Raji (cell line): ENCODE results near the gene SIRT2.

Experiments
- POLR2A ChIP-seq: IDR thresholded peaks from 2 replicates; pipeline ENCODE4 v1.6.1; 2011; ENCODE audit warnings: low read depth, low read length, control low read depth; ENCODE audit not compliant: insufficient read depth

Gene SIRT2

GRCh38 chr19:38890686-38891085 is 8.7 kb downstream of the SIRT2 start:
- TF ChIP-seq POLR2A, result no peak

- TF ChIP-seq POLR2A, result no peak
Measured at GRCh38 chr19:38889803-38890202, 9.6 kb downstream of the SIRT2 start.

GRCh38 chr19:38888876-38889275 is 10.5 kb downstream of the SIRT2 start:
- no peak for TF ChIP-seq POLR2A

GRCh38 chr19:38883286-38883685 is 16.1 kb downstream of the SIRT2 start:
- TF ChIP-seq POLR2A, result no peak

DNA sequence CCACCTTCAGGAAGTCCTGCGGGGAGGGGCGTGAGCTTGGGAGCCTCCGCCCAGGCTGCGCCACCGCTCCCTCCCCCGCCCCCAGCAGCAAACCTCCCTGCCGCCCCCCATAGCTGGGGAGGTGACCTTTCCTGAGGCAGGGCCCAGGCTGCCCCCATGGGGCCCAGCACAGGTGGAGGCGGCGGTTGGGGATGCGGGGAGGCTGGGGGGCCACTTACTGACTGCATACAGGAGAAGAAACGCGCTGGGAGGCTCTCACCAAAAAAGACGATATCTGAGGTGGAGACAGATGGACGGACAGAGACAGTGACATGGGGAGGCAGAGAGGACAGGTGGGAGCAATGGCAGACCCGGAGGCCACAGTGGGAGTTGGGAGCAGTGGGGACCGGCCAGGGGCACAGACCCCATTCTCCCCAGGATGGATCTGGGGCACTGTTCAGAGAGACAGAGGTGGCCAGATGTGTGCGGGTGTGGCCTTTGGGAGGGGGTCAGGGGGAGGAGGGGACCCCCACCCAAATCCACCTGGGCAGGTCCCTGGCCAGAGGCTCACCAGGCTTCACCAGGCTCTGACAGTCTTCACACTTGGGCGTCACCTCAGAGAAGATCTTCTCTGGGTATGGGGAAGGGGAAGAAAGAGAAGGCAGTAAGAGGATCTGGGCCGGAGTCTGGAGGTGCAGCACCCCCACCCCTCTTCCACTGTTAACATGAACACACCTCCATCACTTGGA is 18.4 kb downstream of the SIRT2 start:
- no peak for TF ChIP-seq POLR2A

GRCh38 chr19:38880076-38880881 is 19.1 kb downstream of the SIRT2 start:
- no peak for TF ChIP-seq POLR2A

DNA sequence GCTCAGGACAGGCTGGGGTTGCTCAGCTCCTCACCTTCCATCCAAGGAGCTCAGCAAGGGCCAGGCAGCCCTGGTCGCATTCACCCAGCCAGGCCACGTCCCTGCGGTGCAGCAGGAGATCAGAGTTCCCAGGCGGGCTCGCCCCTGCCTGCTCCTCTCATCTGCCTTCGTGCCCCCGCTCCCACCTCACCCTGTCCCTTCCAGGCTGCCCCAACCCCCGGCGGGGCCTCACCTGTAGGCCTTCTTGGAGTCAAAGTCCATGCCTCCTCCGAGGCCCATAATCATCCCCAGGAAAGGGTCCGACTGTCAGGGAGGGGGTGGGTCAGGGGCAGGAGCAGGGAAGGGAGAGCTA is 20.0 kb downstream of the SIRT2 start:
- TF ChIP-seq POLR2A, result no peak

GRCh38 chr19:38878575-38879399 is 20.6 kb downstream of the SIRT2 start:
- no peak for TF ChIP-seq POLR2A

GRCh38 chr19:38877781-38878574 is 21.4 kb downstream of the SIRT2 start, which contains the start of gene RINL:
RINL (minus strand) TSS chr19:38878275; CDS start chr19:38876742, 1,533 bp downstream.
- peak; percentile 86 for TF ChIP-seq POLR2A

DNA sequence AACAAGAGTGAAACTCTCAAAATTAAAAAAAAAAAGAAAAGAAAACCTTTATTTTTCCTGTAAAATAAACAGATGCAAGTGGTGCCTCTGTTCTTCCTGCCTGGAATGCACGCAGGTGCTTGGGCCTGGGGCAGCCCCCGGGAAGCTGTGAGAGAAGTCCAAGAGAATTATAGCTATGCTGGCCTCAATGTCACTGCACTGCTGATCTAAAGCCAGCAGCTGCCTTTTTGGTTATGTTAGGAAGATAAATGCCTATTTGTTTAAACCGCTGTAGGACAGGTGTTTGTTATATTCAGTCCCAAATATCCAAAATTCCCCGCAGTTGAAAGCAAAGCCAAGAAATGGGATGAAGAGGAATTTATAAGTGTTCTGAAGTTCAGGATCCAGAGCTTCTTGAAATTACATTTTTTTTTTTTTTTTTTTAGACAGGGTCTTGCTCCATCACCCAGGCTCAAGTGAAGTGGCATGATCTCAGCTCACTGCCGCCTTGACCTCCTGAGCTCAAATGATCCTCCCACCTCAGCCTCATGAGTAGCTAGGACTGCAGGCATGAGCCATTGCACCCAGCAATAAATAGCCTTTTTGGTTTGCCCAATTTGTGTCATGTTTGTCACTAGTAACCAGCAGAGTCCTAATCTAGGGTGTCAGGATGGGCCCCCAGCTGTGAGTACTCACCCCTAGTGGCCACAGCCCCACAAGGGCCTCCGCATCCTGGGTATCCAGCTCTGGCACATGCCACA is 23.6 kb downstream of the SIRT2 start:
- TF ChIP-seq POLR2A, result no peak

- no peak for TF ChIP-seq POLR2A
Measured at GRCh38 chr19:38870612-38871011, 28.8 kb downstream of the SIRT2 start.

GRCh38 chr19:38869836-38870607 is 29.4 kb downstream of the SIRT2 start:
- TF ChIP-seq POLR2A, result peak; percentile 53

DNA sequence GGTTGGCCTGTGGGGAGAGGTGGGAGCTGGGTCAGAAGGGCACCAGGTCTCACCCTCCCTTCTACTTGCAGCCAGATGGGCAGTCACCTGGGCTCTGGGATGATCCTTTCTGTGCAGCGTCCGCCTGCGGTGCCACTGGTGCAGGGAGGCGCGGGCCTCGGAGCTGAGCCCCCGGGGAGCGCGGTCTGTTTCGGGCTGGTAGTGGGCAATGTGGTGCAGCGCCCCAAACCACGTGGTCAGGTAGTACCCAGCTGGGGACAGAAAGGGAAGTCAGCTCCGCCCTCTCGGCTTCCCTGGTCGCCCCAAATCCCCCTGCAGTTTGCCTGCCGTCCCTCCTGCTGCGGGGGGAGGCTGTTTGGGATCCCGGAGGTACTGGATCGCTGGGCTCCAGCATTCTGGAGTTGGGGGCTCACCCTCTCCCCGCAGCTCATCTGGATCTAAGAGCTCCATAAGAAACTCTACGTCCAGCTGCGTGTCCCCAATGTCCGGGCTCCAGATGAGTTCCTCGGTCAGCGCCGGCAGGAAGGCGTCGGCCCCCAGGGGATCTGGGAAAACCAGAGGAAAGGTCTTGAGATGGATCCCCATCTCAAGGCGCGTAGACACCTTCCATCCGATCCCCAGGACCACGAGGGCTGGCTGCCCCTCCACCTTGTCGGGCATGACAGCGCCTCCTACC is 30.1 kb downstream of the SIRT2 start:
- TF ChIP-seq POLR2A, result no peak
